GM18519 (cell line): ENCODE results near the gene PHLDB1.

Experiments
- ATAC-seq: cut with Tn5 transposase; IDR thresholded peaks from one replicate; pipeline ENCODE4 v1.9.1; 2021; ENCODE audit warnings: mild to moderate bottlenecking, moderate library complexity; ENCODE audit not compliant: unreplicated experiment, low FRiP score

The PHLDB1 gene

DNA sequence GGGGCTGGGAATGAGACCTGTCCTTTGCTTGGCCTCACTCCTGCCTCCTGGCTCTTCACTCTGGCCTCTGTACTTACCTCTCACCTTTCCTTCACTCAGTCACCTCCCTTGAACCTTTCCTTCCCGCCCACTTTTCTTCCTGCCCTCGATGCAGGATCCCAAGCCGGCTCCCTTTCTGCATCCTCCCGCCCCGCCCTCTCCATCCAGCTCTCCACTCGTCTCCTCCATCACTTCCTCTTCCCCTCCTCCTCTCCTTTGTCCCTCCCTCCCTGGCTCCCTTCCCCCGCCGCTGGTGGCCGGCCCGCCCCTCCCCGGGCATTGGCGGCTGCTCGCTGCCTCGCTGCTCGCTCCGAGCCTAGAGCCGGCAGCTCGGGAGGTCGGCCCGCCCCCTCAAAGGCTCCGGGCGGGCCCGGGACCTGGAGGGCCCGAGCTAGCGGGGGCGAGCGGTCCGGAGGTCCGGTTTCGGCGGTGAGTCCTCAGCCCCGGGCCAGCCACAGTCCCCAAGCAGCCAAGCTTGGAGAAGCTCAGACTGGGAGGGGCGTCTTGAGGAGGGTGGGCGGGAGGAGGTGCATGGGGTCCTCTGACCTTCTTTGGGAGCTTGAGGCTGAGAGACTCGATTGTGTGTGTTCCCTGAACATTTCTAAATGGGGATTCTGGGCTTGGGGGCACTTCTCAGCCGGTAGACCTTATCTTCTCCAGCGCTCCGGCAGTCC lies 13.8 kb downstream of the PHLDB1 start:
- no peak for ATAC-seq

- ATAC-seq: no peak
Measured at GRCh38 chr11:118621784-118622375, 14.5 kb downstream of the PHLDB1 start.

DNA sequence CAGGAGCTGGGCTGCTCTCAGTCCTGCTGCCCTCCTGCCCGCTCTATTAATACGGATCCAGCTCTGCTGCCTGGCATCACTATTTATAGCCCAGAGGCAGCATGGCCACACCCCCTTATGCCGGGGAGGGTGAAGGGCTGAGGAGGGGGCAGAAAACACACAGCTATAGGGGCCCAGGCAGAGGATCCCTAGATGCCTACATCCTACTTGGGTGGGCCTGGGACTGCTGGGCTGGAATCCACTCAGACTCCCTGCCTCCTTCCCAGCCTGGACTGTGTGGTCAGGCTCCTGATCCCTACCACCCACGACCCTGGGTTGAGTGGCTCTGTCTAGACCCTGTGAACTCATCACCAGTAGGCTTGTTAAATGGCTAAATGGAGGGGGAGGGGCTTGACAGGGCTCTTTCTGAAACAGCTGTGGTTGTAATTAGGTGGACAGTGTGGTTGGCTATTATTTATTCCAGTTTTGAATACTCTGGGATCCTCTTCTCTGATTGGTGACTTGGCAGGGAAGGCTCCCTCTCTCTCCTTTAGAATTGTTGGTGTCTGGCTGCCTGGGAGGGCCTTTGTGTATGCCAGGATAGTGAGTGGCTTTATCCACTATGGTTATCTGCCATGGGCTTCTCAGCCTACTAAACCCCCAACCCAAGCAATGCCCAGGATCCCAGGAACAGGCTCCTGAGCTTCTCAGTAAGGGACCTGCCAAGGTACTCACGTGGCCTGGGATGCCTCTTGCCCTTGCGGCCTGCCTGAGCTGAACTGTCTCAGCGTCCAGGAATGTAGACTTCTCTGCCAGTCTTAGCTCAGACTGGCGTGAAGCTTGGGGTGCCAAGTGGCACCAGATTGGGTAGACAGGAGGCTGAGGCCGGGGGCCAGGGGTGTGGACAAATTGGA lies 15.2 kb downstream of the PHLDB1 start:
- ATAC-seq: no peak

- no peak for ATAC-seq
Measured at GRCh38 chr11:118623269-118623655, 15.8 kb downstream of the PHLDB1 start.

- no peak for ATAC-seq
Measured at GRCh38 chr11:118625036-118625690, 17.7 kb downstream of the PHLDB1 start.

- no peak for ATAC-seq
Measured at GRCh38 chr11:118625976-118626375, 18.6 kb downstream of the PHLDB1 start.

GRCh38 chr11:118627566-118627965 lies 20.2 kb downstream of the PHLDB1 start:
- no peak for ATAC-seq

DNA sequence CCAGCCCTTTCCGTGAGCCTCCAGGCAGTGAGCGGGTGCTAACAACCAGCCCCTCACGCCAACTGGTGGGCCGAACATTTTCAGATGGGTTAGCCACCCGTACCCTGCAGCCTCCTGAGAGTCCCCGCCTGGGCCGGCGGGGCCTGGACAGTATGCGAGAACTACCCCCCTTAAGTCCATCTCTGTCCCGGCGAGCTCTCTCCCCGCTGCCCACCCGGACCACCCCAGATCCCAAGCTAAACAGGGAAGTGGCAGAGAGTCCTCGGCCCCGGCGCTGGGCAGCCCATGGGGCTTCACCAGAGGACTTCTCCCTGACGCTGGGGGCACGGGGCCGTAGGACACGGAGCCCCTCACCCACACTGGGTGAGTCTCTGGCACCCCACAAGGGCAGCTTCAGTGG lies 20.6 kb downstream of the PHLDB1 start:
- ATAC-seq: no peak

- no peak for ATAC-seq
Measured at GRCh38 chr11:118628432-118628831, 21.0 kb downstream of the PHLDB1 start.

- ATAC-seq: no peak
Measured at GRCh38 chr11:118628861-118629549, 21.6 kb downstream of the PHLDB1 start.

DNA sequence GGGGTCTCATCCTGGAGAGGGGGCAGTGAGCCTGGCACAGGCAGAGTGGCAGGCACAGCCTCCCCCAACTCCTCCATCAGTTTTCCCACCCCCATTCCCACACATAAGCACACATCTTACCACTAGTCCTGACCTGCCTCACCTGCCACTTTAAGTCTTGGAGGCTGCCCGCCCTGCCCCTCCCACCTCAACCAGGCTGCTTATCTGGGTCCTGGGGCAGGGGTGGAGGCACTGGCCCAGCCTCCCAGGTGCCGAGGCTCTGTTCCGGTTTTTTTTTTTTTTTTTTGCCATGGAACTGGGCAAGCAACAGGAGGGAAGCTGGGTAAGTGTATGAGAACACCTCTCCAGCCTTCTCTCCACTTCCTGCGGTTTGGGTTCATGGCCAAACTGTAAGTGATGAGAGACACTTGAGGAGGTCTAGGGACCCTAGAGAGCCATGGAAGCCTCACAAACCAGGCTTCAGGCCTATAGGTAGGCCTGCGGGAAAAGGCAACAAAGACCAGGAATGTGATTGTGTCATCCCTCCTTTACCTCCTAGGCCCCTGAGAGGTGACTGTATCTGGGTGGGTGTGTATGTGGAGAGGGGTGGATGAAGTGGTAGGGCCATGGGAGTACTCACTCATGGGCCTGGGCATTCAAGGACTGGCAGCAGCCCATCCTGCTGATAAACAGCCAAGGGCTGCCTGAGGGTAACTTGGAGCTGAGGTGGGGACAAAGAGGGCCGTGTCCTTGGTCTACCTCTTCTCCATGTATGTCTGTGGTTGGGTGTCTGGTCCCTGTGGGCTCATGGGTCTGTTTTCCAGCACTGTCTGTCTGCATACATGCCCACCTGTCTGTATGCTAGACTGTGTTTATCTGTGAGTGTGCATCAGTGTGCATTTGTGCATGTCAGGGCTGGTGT lies 22.6 kb downstream of the PHLDB1 start:
- ATAC-seq: no peak

DNA sequence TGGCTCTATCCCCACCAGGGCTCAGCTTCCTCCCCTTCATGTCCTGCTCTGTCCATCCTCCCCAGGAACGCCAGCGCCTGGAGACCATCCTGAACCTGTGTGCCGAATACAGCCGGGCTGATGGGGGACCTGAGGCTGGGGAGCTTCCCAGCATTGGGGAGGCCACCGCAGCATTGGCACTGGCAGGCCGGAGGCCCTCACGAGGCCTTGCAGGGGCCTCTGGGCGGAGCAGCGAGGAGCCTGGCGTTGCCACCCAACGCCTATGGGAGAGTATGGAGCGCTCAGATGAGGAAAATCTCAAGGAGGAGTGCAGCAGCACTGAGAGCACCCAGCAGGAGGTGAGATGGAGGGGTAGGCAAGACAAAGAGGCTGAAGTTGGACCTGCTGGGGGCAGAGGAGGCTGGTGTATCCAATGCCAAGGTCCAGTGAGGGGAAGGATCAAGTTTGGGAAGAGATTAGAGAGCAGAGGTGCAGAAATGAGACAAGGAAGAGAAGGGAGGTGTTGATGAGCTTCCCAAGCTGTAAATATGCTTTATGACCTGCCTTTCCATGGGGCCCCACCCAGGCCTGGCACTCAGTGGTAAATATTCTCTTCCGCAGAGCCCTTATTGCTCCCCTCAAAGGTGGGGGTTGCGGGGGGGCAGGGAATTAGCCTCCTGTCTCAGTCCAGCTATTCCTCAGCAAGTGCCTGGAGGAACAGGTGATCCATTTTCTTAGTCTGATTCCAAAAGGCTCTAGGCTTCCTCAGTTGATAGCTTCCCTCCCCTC lies 23.9 kb downstream of the PHLDB1 start:
- no peak for ATAC-seq

GRCh38 chr11:118632577-118633318 lies 25.3 kb downstream of the PHLDB1 start:
- ATAC-seq: no peak

GRCh38 chr11:118633319-118633690 lies 25.9 kb downstream of the PHLDB1 start:
- no peak for ATAC-seq

GRCh38 chr11:118633979-118634378 lies 26.6 kb downstream of the PHLDB1 start:
- no peak for ATAC-seq

DNA sequence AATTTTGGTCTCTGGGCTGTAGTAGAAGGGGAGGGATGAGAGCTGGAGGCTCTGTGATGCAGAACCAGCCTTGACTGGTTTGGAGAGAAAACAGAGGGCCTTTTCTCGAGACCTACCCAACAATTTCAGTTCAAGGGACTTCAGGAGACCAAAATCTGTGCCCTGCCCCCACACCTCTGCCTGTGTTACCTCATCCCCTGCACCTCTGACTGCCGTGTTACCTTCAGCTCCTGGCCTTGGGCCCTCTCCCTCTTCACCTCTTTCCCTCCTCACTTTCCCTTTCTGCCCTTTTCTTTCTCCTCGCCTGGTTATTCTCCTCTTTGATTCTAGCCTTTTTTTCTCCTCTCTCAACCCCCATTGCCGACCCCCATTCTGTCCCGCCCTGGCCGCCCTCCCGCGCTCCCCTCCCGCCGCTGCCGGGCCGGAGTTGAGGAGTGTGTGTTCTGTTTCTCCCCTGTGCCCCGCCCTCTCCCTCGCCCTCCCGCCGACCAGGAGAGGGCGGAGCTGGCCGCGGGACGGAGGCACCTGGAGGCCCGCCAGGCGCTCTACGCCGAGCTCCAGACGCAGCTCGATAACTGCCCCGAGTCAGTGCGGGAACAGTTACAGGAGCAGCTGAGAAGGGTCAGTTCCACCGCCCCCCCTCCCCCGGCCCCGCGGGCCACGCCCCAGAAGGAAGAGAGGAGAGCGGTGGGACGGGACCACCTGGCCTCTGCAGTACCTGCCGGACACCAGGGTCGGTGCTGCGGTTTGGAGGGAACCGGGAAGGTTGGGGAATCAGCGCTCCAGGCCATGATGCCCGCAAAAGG lies 27.2 kb downstream of the PHLDB1 start:
- ATAC-seq: no peak

GRCh38 chr11:118635237-118635591 lies 27.8 kb downstream of the PHLDB1 start:
- no peak for ATAC-seq
